K562 (cell line): ENCODE measurements around the gene CFAP54.

Source experiments
- ARNT ChIP-seq, 2 experiments: fragments of 450-650 bp; IDR thresholded peaks; 2 replicates each; pipeline ENCODE4 v1.6.1; 2016; ENCODE audit warnings: mild to moderate bottlenecking in 1 of 2
- CHD2 ChIP-seq: IDR thresholded peaks from 2 replicates; pipeline ENCODE4 v1.6.1; 2011; ENCODE audit warnings: low read depth, low read length
- CLOCK ChIP-seq: fragments of 250-450 bp; sonication (Bioruptor Pico); IDR thresholded peaks from 2 replicates; pipeline ENCODE4 v1.4.0; 2020; ENCODE audit warnings: mild to moderate bottlenecking, moderate library complexity, borderline replicate concordance
- KDM2B ChIP-seq: fragments of 250-450 bp; sonication (Bioruptor Pico); IDR thresholded peaks from 2 replicates; pipeline ENCODE4 v1.8.0; 2021; ENCODE audit warnings: mild to moderate bottlenecking, moderate library complexity
- KLF10 ChIP-seq: fragments of 250-450 bp; sonication (Bioruptor Pico); IDR thresholded peaks from 2 replicates; pipeline ENCODE4 v1.6.1; 2021; ENCODE audit warnings: matching md5 sums
- MYNN ChIP-seq, 2 experiments: sonication (generic); formaldehyde crosslinking in 1 of 2; IDR thresholded peaks; 2 replicates each; pipeline versions ENCODE4 v1.5.0 to v1.6.1; 2016 to 2020; ENCODE audit warnings: antibody characterized with exemption in 1 of 2, missing genetic modification reagents in 1 of 2
- RCOR1 ChIP-seq, 2 experiments: IDR thresholded peaks; 2 replicates each; pipeline ENCODE4 v1.6.1; 2012; ENCODE audit warnings: low read depth in 2 of 2, low read length in 2 of 2, borderline replicate concordance in 1 of 2, improper control_type of control experiment in 1 of 2
- SP2 ChIP-seq: IDR thresholded peaks from 2 replicates; pipeline ENCODE4 v1.6.1; 2011; ENCODE audit warnings: mild to moderate bottlenecking, low read depth, low read length, moderate library complexity; ENCODE audit not compliant: poor library complexity, severe bottlenecking; ENCODE audit errors: extremely low read depth
- ZBTB33 ChIP-seq: sonication (generic); formaldehyde crosslinking; IDR thresholded peaks from 2 replicates; pipeline ENCODE4 v1.8.1; 2023; ENCODE audit warnings: mild to moderate bottlenecking, missing genetic modification reagents
- ZNF586 ChIP-seq: fragments of 450-650 bp; formaldehyde crosslinking; conservative IDR thresholded peaks from 2 replicates; pipeline ENCODE4 v1.4.0; 2020; ENCODE audit warnings: mild to moderate bottlenecking, moderate library complexity
- ZNF740 ChIP-seq, 3 experiments: fragments of 200-800 bp in 1 of 3; sonication (Bioruptor generic) in 1 of 3; sonication (generic) in 1 of 3; formaldehyde crosslinking in 1 of 3; IDR thresholded peaks; 2 replicates each; pipeline versions ENCODE4 v1.6.1 to v1.8.0; 2016 to 2022; ENCODE audit warnings: mild to moderate bottlenecking in 2 of 3, missing compliant biosample characterization in 2 of 3, missing genetic modification characterization in 2 of 3, missing genetic modification reagents in 1 of 3
- ZSCAN32 ChIP-seq: fragments of 450-650 bp; formaldehyde crosslinking; IDR thresholded peaks from 2 replicates; pipeline ENCODE4 v1.4.0; 2020; ENCODE audit warnings: mild to moderate bottlenecking, moderate library complexity
- TF ChIP-seq, protein P1 (sequence below): fragments of 250-450 bp; sonication (Bioruptor Pico); IDR thresholded peaks from 2 replicates; pipeline ENCODE4 v1.4.0; 2020; ENCODE audit warnings: mild to moderate bottlenecking, moderate library complexity
- TF ChIP-seq, protein P2 (sequence below): sonication (generic); formaldehyde crosslinking; IDR thresholded peaks from 2 replicates; pipeline ENCODE4 v1.8.1; 2022; ENCODE audit warnings: missing genetic modification reagents

DNA sequence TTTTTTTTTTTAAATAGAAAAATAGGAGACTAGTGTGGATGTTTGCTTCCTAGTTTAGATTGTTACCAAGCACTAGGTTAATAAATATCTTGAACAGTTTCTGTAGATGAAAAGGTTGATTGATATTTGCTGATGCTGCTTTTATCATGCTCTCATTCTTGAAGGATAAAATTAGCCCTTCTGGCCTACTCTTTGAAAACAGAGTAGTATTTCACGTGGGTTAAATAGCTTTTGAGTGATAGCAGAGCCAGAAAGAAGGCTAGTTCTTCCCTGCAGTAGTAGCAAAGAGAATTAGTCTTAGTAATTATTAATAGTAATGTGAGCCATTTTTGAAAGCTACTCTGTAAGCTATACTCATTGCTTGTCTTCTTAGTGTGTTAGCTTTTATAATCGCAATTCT is 422.9 kb downstream of the CFAP54 start:
- TF ChIP-seq ZBTB33 (CRISPR knock-in tag), result no peak
- TF ChIP-seq, protein P1, sequence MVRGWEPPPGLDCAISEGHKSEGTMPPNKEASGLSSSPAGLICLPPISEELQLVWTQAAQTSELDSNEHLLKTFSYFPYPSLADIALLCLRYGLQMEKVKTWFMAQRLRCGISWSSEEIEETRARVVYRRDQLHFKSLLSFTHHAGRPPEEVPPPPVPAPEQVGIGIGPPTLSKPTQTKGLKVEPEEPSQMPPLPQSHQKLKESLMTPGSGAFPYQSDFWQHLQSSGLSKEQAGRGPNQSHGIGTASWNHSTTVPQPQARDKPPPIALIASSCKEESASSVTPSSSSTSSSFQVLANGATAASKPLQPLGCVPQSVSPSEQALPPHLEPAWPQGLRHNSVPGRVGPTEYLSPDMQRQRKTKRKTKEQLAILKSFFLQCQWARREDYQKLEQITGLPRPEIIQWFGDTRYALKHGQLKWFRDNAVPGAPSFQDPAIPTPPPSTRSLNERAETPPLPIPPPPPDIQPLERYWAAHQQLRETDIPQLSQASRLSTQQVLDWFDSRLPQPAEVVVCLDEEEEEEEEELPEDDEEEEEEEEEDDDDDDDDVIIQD (CRISPR knock-in tag), result no peak
- TF ChIP-seq, protein P2, sequence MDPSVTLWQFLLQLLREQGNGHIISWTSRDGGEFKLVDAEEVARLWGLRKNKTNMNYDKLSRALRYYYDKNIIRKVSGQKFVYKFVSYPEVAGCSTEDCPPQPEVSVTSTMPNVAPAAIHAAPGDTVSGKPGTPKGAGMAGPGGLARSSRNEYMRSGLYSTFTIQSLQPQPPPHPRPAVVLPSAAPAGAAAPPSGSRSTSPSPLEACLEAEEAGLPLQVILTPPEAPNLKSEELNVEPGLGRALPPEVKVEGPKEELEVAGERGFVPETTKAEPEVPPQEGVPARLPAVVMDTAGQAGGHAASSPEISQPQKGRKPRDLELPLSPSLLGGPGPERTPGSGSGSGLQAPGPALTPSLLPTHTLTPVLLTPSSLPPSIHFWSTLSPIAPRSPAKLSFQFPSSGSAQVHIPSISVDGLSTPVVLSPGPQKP (CRISPR knock-in tag), result no peak
- no peak for TF ChIP-seq RCOR1 (IDR thresholded peaks at IDR 0.05; ENCODE audit: borderline replicate concordance in 1 of 2, low read depth in 2 of 2, low read length in 2 of 2)
- TF ChIP-seq KDM2B, result no peak
- TF ChIP-seq KLF10 (CRISPR knock-in tag), result no peak
- no peak for TF ChIP-seq ARNT (IDR thresholded peaks at IDR 0.05)
- no peak for TF ChIP-seq ZSCAN32
- TF ChIP-seq ZNF740 (CRISPR knock-in tag; IDR thresholded peaks at IDR 0.05), result no peak
- no peak for TF ChIP-seq ZNF740 (tag; IDR thresholded peaks at IDR 0.05)
- TF ChIP-seq CLOCK (CRISPR knock-in tag), result no peak
- TF ChIP-seq CHD2, result no peak
- no peak for TF ChIP-seq SP2
- TF ChIP-seq ZNF586 (CRISPR knock-in tag), result no peak
- no peak for TF ChIP-seq MYNN (IDR thresholded peaks at IDR 0.05)
- TF ChIP-seq MYNN (CRISPR knock-in tag; IDR thresholded peaks at IDR 0.05), result no peak
